Kidney epithelial cell (primary cell): Measurements from ENCODE around the gene CUX1. TPM values are rescaled to one million over a fixed set of nuclear protein-coding genes. Genes with fewer than 3 reads are reported as not detected.

ENCODE experiments used
- DNase-seq: peaks from one replicate; pipeline ENCODE4 v3.0.0-alpha.2; 2010; ENCODE audit warnings: low read depth
- H3K27me3 ChIP-seq: 2 replicates; pipeline ENCODE4 v1.6.0; 2011; ENCODE audit warnings: low read length; ENCODE audit not compliant: control insufficient read depth, insufficient read depth
- H3K36me3 ChIP-seq: 2 replicates; pipeline ENCODE4 v1.5.1; 2011; ENCODE audit warnings: low read length; ENCODE audit not compliant: control insufficient read depth, insufficient read depth
- H3K4me3 ChIP-seq: 2 replicates; pipeline ENCODE4 v1.5.1; 2011; ENCODE audit warnings: low read depth, mild to moderate bottlenecking, control low read depth, low read length
- CTCF ChIP-seq: IDR thresholded peaks from 2 replicates; pipeline ENCODE4 v1.5.1; 2011; ENCODE audit warnings: mild to moderate bottlenecking, moderate library complexity, low read length, control low read depth, inconsistent platforms; ENCODE audit not compliant: insufficient read depth, poor library complexity, severe bottlenecking
- total RNA-seq: library from RNA; depleted of rRNA; stranded (reverse); fragments of >200 nt; gene quantifications from 2 replicates; pipeline ENCODE4 v1.2.3, GENCODE V29; 2015

CUX1 gene
- total RNA-seq, 1 donor from 2014 or later: 56.7 TPM

- H3K4me3 ChIP-seq: no peak overlapping the region
- no peaks in the 10 kb centered on the region for H3K36me3 ChIP-seq
- peaks cover 4% of the 10 kb centered on the region for H3K27me3 ChIP-seq
- DNase-seq: no peak
- TF ChIP-seq CTCF: no peak
Observed at GRCh38 chr7:102261451-102261850, 444.0 kb downstream of the CUX1 start.

GRCh38 chr7:102262546-102262945 is 445.1 kb downstream of the CUX1 start:
- peaks cover 8% of the 10 kb centered on the region for H3K27me3 ChIP-seq

GRCh38 chr7:102264367-102264891 is 447.0 kb downstream of the CUX1 start:
- H3K4me3 ChIP-seq: no peak overlapping the region
- peaks cover 8% of the 10 kb centered on the region for H3K27me3 ChIP-seq
- DNase-seq: no peak
- no peaks in the 10 kb centered on the region for H3K36me3 ChIP-seq
- no peak for TF ChIP-seq CTCF

More at GRCh38 chr7:102262546-102262945, 445.1 kb downstream of the CUX1 start:
- Histone ChIP-seq H3K36me3 (no peaks in the 10 kb centered on the region), H3K4me3 (no peak overlapping the region)
- TF ChIP-seq CTCF: no peak
- DNase-seq: no peak

GRCh38 chr7:102266541-102266940 is 449.1 kb downstream of the CUX1 start:
- TF ChIP-seq CTCF: no peak

GRCh38 chr7:102268635-102269034 is 451.2 kb downstream of the CUX1 start:
- Histone ChIP-seq H3K36me3 (no peaks in the 10 kb centered on the region), H3K4me3 (no peak overlapping the region), H3K27me3 (peaks cover 8% of the 10 kb centered on the region)
- TF ChIP-seq CTCF: no peak
- no peak for DNase-seq

More at GRCh38 chr7:102266541-102266940, 449.1 kb downstream of the CUX1 start:
- no peak for DNase-seq
- Histone ChIP-seq H3K4me3 (no peak overlapping the region), H3K36me3 (no peaks in the 10 kb centered on the region), H3K27me3 (peaks cover 8% of the 10 kb centered on the region)
